ENCODE measurements around the gene CHRND. TPM values are rescaled to one million over a fixed set of nuclear protein-coding genes. Genes with fewer than 3 reads are reported as not detected.
A peak's percentile ranks its signal among the peaks of the same experiment; 100 is the strongest.

Gene CHRND
- total and polyA plus RNA-seq, 2 of the 13 experiments (the other 11 are each of a cell fraction or from before 2014, with no cell fraction given), result 0.18 TPM; not detected in 1

DNA sequence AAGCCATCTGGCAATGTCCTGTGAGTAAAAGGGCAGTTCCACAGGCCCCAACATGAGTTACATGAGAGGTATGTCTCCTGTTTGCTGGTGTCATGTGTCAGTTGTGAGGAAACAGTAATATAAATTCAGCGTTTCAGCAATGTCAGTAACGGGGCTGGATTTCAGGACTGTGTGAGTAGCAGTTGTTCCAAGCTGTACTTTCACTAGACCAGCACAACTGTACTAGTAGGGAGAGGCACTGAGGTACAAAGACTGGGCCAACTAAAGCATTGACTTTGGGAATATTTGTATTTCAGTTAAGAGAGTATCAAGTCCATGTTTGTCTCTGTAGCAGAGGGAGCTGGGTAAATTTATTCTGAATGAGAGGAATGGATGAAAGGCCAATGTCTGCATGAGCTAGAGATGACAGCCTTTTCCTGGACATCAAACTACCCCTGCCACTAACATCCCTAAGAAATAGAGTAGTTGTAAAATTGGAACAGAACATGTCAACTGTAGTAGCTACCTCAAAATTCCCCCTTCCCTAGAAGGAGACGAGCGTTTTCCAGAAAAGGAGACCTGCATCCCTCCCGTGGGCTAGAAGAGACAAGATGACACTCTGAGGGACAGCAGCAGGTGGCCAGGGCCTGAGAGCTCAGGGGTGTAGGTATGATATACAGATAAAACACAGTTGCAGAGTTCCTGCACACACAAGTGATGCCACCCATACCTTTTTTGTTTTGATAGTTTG lies 48.9 kb downstream of the CHRND start (continued):
- no peak for TF ChIP-seq ZFX (CRISPR knock-in tag; IDR thresholded peaks at IDR 0.05; ENCODE audit: low read depth)
- TF ChIP-seq SUZ12 (IDR thresholded peaks at IDR 0.05; ENCODE audit: low read depth, low read length), result no peak
- no peak for TF ChIP-seq NFYB (CRISPR knock-in tag; IDR thresholded peaks at IDR 0.05)
- TF ChIP-seq, protein P1, sequence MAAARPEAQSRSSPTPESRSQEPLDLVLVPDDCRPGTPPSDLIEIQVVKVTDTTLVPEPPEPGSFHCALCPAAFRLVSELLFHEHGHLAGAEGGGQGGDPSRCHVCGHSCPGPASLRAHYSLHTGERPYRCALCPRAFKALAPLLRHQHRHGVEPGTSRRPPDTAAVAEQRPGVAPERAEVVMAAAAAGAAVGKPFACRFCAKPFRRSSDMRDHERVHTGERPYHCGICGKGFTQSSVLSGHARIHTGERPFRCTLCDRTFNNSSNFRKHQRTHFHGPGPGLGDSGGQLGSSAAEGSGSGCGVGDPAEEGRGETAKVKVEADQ (CRISPR knock-in tag; IDR thresholded peaks at IDR 0.05; ENCODE audit: borderline replicate concordance), result no peak; the same call in 1 of the 2 replicates
- no peak for TF ChIP-seq TBP (CRISPR knock-in tag; IDR thresholded peaks at IDR 0.05)
- TF ChIP-seq KLF11 (CRISPR knock-in tag; IDR thresholded peaks at IDR 0.05), result no peak
- no peak; the same call in 1 of the 2 replicates for TF ChIP-seq ZNF430 (CRISPR knock-in tag; IDR thresholded peaks at IDR 0.05)
- TF ChIP-seq ZNF138 (CRISPR knock-in tag; IDR thresholded peaks at IDR 0.05; ENCODE audit: low read depth), result no peak
- no peak for TF ChIP-seq ZNF740 (CRISPR knock-in tag; IDR thresholded peaks at IDR 0.05)
- no peak for TF ChIP-seq ARNTL (CRISPR knock-in tag; IDR thresholded peaks at IDR 0.05)
- no peak for TF ChIP-seq SETDB1 (CRISPR knock-in tag; IDR thresholded peaks at IDR 0.05; ENCODE audit: borderline replicate concordance)
- no peak for TF ChIP-seq ZNF432 (CRISPR knock-in tag; IDR thresholded peaks at IDR 0.05; ENCODE audit: borderline replicate concordance)
- TF ChIP-seq ZNF180 (CRISPR knock-in tag; IDR thresholded peaks at IDR 0.05; ENCODE audit: borderline replicate concordance, low read depth), result no peak
- TF ChIP-seq RBFOX2 (IDR thresholded peaks at IDR 0.05; ENCODE audit: low read depth, low read length), result no peak
- TF ChIP-seq, protein P2, sequence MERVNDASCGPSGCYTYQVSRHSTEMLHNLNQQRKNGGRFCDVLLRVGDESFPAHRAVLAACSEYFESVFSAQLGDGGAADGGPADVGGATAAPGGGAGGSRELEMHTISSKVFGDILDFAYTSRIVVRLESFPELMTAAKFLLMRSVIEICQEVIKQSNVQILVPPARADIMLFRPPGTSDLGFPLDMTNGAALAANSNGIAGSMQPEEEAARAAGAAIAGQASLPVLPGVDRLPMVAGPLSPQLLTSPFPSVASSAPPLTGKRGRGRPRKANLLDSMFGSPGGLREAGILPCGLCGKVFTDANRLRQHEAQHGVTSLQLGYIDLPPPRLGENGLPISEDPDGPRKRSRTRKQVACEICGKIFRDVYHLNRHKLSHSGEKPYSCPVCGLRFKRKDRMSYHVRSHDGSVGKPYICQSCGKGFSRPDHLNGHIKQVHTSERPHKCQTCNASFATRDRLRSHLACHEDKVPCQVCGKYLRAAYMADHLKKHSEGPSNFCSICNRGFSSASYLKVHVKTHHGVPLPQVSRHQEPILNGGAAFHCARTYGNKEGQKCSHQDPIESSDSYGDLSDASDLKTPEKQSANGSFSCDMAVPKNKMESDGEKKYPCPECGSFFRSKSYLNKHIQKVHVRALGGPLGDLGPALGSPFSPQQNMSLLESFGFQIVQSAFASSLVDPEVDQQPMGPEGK (CRISPR knock-in tag; IDR thresholded peaks at IDR 0.05), result no peak
- TF ChIP-seq TCF7 (IDR thresholded peaks at IDR 0.05; ENCODE audit: low read depth), result no peak
- peak in 1 of 2 experiments; percentile 57; a peak in 1 of 4 replicates for TF ChIP-seq EP300 (IDR thresholded peaks at IDR 0.05; ENCODE audit: low read depth in 2 of 2, low read length in 2 of 2)
- TF ChIP-seq EP300 (CRISPR knock-in tag; IDR thresholded peaks at IDR 0.05; ENCODE audit: borderline replicate concordance), result no peak
- TF ChIP-seq ZMYM4 (CRISPR knock-in tag; IDR thresholded peaks at IDR 0.05), result 0 out of 2 replicates have a peak, but pooled peaks have one; percentile 43
- TF ChIP-seq ARID5B (CRISPR knock-in tag; IDR thresholded peaks at IDR 0.05), result no peak; the same call in 1 of the 2 replicates
- peak; percentile 11; the same call in 1 of the 2 replicates for TF ChIP-seq ATF2 (CRISPR knock-in tag; IDR thresholded peaks at IDR 0.05)
- no peak for TF ChIP-seq NR2F6 (IDR thresholded peaks at IDR 0.05)
- TF ChIP-seq NR2F6 (CRISPR knock-in tag; IDR thresholded peaks at IDR 0.05), result 0 out of 2 replicates have a peak, but pooled peaks have one; percentile 20
